GM18520 (cell line): ENCODE data around the gene NPDC1.

Experiments
- ATAC-seq: cut with Tn5 transposase; IDR thresholded peaks from one replicate; pipeline ENCODE4 v1.9.1; 2021; ENCODE audit not compliant: unreplicated experiment

NPDC1 gene

GRCh38 chr9:137027369-137028262 lies 18.4 kb downstream of the NPDC1 start, which contains the start of gene ABCA2:
TSS of gene ABCA2 (minus strand) at chr9:137028237. CDS start at chr9:137028140, 97 bp downstream.
- no peak for ATAC-seq

GRCh38 chr9:137026828-137027227 lies 19.1 kb downstream of the NPDC1 start:
- ATAC-seq = no peak

- ATAC-seq = no peak
These were observed 19.6 kb downstream of the NPDC1 start for GRCh38 chr9:137026384-137026783.

GRCh38 chr9:137025517-137025966 lies 20.4 kb downstream of the NPDC1 start:
- no peak for ATAC-seq

GRCh38 chr9:137023583-137023991 lies 22.4 kb downstream of the NPDC1 start:
- ATAC-seq = no peak

GRCh38 chr9:137023157-137023556 lies 22.8 kb downstream of the NPDC1 start:
- no peak for ATAC-seq

GRCh38 chr9:137022662-137023008 lies 23.3 kb downstream of the NPDC1 start:
- ATAC-seq = no peak

- no peak for ATAC-seq
These were observed 23.9 kb downstream of the NPDC1 start for GRCh38 chr9:137021979-137022661.

GRCh38 chr9:137021568-137021978 lies 24.4 kb downstream of the NPDC1 start:
- no peak for ATAC-seq

GRCh38 chr9:137020771-137021567 lies 25.0 kb downstream of the NPDC1 start:
- no peak for ATAC-seq

- ATAC-seq = no peak
These were observed 25.9 kb downstream of the NPDC1 start for GRCh38 chr9:137019891-137020683.

GRCh38 chr9:137018761-137019559 lies 27.0 kb downstream of the NPDC1 start:
- ATAC-seq = no peak

GRCh38 chr9:137017791-137018497 lies 28.0 kb downstream of the NPDC1 start:
- no peak for ATAC-seq

- ATAC-seq = no peak
These were observed 28.9 kb downstream of the NPDC1 start for GRCh38 chr9:137017071-137017470.

- ATAC-seq = no peak
These were observed 29.5 kb downstream of the NPDC1 start for GRCh38 chr9:137016436-137016835.

- no peak for ATAC-seq
These were observed 30.0 kb downstream of the NPDC1 start for GRCh38 chr9:137015976-137016375.

- no peak for ATAC-seq
These were observed 30.4 kb downstream of the NPDC1 start for GRCh38 chr9:137015540-137015930.

- no peak for ATAC-seq
These were observed 31.0 kb downstream of the NPDC1 start for GRCh38 chr9:137014776-137015539.
